ENCODE results near the gene CIRBP.
A peak's percentile ranks its signal among the peaks of the same experiment; 100 is the strongest.

Gene CIRBP

DNA sequence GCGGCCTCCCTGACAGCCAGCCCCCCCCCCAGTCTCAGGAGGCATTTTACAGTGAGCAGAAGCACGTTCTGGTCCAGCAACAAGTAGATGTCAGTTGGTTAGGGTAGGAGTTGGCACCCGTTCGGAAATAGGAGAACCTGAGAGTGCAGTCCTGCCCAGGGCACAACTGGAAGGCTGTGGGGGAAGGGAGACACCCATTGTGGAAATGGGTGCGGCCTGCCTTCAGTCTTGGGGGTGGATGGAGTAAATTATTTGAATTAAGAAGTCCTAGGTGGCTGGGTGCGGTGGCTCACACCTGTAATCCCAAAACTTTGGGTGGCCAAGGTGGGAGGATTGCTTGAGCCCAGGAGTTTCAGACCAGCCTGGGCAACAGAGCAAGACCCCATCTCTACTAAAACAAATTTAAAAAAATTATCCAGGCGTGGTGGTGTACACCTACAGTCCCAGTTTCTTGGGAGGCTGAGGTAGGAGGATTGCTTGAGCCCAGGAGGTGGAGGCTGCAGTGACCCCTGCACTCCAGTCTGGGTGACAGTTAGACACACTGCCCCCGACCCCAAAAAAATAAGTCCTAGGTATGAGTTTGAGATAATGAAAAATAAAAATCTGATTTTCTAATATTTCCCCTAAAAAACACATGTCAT is 1.2 kb downstream of the CIRBP start:
- DNase-seq, result no peak

DNA sequence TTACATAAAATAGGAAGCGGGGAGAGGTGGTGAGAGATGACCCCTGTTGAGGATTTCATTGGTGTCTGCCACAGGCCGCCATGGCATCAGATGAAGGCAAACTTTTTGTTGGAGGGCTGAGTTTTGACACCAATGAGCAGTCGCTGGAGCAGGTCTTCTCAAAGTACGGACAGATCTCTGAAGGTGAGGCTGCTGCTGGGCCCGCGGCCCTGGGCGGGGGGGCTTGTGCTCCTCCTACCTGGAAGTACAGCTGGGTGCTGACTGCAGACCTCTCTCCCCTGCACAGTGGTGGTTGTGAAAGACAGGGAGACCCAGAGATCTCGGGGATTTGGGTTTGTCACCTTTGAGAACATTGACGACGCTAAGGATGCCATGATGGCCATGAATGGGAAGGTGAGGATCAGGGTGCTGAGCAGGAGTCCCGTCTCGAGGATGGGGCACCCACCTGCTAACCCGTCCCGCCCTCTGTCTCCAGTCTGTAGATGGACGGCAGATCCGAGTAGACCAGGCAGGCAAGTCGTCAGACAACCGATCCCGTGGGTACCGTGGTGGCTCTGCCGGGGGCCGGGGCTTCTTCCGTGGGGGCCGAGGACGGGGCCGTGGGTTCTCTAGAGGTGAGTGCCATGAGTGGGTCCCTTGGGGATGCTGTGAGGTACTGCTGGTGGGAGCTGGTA is 1.9 kb downstream of the CIRBP start:
- no peak for DNase-seq

DNA sequence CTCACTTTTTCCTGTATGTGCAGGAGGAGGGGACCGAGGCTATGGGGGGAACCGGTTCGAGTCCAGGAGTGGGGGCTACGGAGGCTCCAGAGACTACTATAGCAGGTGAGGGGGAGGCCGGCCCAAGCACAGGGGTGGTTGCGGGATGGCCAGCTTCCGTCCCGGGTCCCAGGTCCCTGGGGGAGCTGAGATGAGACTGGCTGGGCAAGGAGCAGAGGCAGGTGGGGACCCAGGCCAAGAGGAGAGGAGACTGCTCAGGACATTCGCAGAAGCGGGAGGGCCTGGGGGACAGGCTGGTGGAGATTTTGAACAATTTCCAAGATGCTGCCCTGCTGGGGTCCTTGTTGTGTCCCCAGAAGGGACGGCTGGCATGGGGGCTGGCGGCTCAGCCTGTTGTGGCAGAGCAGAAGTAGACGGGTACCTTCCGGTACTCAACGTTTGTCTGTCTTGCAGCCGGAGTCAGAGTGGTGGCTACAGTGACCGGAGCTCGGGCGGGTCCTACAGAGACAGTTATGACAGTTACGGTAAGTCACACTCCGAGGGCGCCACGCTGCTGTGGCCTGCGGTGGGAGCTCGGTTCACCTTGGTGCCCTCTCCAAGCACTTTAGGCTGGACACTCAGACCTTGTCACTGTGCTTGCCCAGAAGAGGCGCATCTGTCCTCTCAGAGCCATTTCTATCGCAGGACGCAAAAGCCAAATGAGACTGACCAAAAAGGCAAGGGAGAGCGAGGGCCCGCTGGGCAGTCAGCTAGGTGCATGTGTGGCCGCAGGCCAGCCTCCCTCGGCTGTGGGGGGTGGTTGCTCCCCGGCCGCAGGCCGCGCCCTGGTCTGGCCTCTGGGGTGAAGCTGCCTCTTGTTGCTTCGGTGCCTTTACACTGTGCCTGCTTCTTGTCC is 2.6 kb downstream of the CIRBP start:
- no peak for DNase-seq

DNA sequence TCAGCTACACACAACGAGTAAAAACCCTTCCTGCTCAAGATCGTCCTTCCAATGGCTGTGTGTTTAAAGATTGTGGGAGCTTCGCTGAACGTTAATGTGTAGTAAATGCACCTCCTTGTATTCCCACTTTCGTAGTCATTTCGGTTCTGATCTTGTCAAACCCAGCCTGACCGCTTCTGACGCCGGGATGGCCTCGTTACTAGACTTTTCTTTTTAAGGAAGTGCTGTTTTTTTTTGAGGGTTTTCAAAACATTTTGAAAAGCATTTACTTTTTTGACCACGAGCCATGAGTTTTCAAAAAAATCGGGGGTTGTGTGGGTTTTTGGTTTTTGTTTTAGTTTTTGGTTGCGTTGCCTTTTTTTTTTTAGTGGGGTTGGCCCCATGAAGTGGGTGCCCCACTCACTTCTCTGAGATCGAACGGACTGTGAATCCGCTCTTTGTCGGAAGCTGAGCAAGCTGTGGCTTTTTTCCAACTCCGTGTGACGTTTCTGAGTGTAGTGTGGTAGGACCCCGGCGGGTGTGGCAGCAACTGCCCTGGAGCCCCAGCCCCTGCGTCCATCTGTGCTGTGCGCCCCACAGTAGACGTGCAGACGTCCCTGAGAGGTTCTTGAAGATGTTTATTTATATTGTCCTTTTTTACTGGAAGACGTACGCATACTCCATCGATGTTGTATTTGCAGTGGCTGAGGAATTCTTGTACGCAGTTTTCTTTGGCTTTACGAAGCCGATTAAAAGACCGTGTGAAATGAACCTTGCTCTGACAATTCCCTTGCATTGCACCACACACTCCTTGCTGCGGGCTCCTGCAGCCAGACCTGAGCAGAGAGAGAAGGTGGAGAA is 3.5 kb downstream of the CIRBP start:
- DNase-seq, result no peak

DNA sequence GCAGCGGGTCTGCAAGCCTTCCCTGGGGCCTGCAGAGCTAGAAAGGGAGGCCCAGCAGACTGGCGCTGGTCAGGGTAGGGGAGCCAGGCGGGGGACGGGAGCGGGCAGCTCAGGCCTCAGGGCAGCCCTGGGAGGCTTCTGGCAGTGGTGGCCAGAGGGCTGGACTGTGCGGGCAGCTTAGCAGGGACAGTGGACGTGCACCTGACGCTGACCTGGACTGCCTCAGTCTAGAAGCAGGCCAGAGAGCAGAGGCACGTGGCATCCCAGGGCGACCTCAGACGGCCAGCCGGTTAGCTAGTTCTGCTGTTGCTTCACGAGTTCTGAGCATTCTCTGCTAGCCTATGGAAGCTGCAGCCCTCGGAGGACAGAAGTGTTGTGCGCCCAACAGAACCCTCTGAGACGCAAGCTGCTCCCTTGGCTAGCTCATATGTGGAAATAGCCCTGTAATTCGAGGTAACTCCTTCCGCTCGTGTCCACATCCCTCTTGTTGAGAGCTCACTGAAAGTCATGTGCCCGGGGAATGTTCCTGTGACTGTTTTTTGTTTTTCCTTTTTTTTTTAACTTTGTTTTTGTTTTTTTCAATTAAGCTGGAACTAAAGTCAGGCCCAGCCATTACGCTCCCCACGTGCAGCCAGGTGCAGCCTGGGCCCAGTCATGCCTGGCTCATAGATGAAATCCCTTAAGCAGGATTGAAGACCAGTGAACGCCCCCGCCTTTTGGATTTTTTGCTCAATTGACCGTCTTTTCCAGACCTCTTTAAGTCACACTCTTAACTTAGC is 4.3 kb downstream of the CIRBP start:
- DNase-seq, result no peak

DNA sequence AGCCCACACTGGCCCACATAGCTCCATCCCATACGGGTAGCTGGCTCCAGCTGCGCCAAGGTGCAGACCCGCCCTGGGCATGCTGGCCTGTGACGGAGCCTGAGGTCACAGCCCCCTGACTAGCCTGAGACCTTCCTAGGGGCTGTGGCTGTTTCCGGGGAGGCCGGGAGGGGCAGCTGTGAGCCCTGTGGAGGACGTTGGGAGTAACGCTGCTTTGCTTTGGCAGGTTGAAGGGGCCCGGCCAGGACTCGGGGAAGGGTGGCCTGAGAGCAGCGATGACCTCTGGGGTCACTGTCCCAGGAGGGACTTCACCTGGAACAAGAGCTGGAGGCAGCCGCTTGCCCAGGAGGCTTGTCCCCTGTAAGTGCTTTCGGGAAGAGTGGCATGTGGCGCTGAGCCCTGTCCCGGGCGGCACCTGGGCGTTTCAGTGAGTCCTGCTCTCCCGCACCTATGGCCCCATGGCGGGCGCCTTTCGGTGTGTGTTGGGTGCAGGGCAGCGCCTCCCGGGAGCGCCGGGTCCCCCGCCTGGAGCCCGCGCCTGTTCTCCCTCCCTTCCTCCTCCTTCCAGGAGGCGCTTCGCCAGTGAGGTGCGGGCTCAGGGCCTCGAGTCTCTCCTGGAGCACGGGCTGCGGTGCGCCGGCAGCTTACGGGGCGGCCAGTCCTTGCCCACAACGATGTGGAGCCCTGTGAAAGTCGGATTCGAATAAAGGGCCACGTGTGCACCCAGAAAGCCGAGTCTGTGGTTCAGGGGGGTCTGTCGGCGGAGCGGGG is 5.1 kb downstream of the CIRBP start:
- DNase-seq, result no peak

DNA sequence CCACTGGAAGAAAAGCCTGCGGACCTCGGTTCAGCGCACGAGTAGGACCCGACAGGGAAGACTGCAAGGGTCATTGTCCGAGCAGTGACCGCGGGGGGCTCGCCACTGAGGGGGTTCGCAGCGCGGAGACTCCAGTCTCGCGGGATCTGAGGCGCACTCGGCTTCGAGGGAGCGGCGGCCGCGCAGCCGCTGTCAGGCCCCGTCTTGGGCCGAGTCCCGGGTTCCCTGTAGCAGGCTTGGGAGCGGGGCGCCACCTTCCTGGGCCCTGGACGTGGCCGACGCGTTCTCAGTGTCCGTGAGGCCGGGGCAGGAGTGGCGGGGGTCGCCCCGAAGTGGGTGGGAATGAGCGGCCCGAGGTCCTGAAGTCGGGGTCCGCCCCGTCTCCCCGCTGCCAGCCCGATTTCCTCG is 5.7 kb downstream of the CIRBP start:
- peak; percentile 43 for DNase-seq

DNA sequence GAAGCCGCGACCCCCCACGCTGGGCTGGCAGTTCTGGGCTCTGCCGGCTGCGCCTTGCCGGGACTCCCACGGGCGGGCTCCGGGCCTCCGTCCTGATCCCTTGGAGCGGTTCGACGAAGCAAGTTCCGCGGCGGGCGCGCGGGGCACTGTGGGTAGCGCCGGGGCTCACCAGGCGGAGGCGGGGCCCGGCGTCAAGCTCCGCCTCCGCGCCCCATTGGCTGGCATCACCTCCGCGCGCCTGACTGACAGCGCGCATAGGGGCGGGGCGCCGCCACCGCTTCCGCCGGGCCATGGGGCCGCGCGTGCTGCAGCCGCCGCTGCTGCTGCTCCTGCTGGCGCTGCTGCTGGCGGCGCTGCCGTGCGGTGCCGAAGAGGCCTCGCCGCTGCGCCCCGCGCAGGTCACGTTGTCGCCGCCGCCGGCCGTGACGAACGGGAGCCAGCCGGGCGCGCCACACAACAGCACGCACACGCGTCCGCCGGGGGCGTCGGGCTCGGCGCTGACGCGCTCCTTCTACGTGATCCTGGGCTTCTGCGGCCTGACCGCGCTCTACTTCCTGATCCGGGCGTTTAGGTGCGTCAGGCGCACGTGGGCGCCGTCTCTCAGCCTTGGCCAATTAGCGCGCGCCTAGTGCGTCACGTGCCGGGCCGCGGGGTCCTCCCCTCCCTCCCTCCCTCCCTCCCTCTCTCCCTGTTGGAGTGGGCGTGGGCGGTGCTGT is 6.3 kb downstream of the CIRBP start, which contains the start of gene FAM174C:
TSS of gene FAM174C (plus strand) at position 271 of the 716 bp plus-strand sequence. CDS start at position 291, 20 bp downstream.
- peak; percentile 92 for DNase-seq

DNA sequence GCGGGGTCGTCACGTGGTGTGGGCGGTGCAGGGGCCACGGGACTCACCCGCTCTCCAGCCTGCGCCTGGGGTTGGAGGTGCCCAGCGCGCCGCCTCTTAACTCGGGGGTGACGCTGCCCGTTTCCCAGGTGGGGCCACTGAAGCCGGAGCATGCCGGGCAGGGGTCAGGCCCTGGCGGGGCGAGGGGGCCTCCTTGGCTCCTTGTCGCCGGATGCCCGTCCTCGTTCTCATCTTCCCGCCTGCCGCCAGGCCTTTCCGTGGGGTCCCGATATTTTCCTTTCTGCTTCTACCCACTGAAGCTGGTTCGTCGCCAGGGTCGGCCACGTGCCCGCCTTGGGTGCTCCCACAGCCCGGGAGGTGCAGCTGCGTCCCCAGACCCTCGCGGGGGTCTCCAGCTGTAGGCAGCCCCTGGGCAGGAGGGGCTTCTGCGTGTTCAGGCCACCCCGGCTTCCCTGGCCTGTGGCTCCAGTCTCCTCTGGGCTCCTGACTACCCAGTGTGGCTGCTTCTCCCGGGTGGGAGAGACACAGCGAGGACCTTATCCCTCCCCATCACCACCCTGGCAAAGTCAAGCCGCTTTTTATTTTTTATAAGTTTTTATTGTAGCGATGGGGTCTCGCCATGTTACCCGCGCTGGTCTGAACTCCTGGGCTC is 7.0 kb downstream of the CIRBP start:
- DNase-seq, result no peak

DNA sequence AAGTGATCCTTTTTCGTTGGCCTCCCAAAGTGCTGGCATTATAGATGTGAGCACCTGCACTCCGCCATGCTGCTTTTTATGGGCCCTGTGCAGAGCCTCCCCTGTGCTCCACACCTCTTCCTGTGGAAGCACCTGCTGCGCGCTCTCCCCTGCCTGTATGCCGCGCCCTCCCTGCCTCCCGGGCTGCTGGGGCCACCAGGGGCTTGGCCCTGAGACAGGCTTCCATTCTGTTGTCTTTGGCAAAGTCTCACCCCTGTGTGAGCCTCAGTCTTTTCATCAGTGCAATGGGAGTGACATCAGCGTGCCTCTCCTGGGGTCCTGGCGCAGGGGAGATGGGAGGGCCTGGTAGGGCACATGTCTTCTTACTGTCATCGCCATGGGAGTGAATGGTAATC is 7.5 kb downstream of the CIRBP start:
- no peak for DNase-seq

DNA sequence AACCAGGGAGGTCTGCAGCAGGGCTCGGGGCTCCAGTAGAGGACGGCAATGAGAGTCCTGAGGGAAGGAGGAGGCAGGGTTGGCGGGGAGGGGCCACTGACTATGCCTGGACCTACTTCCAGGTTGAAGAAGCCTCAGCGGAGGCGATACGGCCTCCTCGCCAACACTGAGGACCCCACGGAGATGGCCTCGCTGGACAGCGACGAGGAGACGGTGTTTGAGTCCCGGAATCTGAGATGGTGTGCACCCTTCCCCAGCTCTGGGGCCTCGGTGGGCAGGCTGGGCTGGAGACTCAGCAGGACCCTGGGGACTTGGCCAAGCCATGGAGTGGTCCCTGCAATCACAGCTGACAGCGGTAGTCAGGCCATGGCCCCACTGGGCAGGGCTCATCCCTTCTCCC is 7.9 kb downstream of the CIRBP start:
- no peak for DNase-seq

DNA sequence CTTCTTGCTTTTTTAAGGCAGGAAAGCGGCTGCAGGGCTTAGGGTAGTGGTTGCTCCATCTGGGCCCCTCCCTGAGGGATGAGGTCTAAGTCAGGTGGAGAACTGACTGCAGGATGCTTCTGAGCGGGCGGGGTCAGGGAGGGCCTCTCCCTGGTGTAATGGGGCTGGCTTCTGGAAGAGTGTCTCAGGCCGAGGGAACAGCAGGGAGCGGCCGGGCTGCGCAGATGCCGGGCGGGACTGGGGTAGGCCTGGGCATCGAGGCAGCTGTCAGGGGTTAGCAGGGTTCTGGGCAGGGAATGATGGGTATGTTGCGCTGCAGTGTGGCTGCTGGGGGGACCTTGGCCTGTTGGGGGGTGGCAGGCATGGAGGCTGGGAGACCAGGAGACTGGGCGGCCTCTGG is 8.9 kb downstream of the CIRBP start:
- DNase-seq, result no peak

DNA sequence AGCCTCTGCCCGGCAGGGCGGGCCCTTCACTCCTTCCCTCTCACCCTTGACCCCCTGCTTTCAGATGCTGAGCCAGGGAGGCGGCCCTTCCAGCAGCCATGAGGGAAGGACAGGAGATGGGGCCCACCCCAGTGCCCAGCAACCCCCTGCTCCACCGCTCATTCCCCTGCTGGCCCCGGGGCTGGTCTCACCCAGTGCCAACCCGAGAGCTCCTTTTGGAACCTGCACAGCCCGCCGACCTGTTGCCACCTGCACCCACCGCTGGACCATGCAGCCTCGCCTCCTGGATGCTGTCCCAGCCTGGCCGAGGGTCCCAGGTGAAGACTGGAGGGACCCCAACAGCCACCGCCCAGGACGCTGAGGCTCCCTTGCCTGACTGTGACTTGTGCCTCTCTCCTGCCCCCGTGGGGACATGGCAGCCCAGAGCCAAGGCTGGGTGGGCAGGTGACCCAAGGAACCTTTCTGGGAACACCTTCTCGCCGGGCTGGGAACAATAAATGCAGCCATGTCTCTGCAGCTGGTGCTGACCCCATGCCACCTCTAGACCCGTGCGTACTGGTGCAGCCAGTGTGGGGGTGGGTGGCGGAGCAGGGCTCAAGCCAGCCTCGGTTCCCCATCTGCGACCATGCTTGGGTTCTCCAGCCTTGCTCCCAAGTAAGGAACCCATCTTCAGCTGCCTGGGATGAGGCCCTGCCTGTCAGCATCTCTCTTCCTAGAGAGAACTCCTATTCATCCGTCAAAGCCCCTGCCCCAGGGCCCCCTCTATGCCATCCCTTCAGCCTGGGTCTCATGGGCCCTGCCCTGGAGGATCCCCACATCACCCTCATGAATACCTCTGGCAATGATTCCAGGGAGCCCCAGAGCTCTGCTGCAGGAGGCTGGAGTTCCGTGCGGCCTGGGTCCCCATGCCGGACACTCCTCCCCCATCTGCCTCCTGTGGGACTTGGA is 9.9 kb downstream of the CIRBP start:
- DNase-seq, result no peak

DNA sequence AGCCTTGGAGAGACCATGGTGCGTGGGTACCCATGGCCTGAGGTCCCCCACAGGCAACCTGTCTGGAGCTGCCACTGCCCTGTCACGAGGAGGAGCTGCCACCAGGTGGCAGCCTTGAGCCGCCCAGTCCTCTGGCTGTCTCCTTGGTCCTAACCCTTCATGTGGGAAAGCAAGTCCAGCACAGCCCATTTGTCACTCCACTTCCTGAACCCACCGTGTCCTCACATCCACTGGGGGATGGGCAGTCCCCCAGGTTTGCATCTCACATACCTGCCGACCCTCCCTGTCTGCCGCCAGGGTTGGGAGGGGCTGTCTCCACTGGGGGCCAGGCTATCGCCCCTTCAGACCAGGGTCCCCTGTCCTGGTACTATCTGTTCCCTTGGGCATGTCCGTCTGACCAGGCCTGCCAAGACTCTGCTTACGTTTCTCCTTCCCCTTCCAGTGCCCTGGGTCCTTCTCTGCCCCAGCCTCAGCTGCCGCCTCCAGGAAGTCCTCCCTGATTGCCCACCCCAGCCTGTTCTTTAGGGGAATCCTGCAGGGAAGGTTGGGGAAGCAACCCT is 10.7 kb downstream of the CIRBP start:
- DNase-seq, result peak; percentile 78

DNA sequence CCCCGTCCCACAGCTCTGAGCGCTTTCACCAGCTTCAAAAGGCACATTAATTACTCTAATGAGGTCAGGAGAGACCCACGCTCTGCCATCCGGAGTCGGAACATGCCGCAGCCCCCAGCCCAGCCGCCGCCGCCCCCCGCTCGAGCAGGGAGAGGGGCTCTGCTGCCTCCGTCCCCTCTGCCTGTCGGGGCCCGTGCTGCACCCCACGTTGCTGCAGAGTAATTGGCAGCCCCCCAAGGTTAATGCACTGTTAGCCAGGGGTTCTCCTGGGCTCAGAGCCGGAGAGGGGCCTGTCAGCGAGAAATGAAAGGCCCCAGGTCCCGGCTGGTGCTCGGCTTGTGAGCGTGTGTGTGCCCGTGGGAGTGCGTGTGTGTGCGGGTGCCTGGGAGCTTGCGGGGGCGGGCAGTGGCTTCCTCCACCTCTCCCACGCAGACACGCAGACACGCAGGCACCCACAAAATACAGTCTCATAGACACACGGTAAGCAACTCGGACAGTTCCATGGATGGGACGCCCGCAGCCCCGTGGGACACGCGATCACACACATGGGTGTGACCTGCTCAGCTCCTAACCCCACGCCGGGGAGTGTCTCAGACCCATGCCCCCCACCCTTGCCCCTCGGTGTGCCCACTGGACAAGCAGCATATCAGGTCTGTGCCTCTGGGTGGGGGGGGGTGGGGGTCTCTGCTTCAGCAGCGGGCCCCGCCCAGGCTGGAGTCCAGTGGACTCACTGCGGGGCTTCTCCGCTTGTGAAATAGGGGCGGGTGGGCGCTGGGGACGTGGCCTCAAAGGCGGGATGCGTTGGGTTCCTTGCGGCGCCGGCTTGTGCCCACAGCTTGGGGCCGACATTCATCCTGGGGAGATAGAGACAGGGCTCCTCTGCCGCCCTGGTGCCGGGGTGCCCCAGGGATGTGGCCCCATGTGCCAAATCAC is 11.8 kb downstream of the CIRBP start:
- DNase-seq, result no peak

DNA sequence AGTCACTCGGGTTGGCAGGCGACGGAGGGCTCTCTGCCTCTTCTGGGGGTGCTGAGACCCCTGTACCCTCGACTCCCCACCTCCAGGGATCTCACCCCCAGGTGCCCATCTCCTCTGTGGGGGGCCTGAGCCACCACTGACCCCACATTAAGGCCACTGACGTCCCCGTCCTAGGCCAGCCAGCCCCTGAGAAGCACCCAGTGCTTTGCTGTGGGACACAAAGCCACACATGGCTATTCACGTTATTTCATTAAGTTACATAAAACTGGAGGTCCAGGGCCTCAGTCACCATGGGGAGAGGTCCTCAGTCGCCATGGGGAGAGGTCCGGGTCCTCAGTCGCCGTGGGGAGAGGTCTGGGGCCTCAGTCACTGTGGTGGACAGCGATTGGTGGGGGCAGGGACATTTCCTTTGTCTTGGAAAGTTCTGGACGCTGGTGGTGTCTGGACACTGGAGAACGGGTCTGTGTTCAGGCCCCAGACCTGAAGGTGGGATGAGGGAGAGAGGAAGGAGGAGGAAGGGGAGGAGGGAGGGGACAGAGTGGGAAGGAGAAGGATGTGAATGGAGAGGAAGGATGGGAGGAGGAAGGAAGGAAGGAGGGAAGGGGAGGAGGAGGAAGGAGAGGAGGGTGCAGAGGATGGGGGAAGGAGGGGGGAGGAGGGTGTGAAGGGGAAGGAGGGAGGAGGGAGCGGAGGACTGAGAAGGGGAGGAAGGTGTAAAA is 12.6 kb downstream of the CIRBP start:
- no peak for DNase-seq

Data from NCI-H1105 treated with DMSO at 0.1 percent for 48 hours (cell line).